ENCODE data around the gene INS.
A peak's percentile ranks its signal among the peaks of the same experiment; 100 is the strongest.

INS gene

GRCh38 chr11:2149864-2150847, 10.9 kb downstream of the INS start:
- H3K79me1 ChIP-seq (ENCODE audit: low read length), result no peaks in the 10 kb centered on the region
- no peaks in the 10 kb centered on the region for H3K36me3 ChIP-seq (ENCODE audit: control insufficient read depth, insufficient read depth, low read length)
- no peak overlapping the region for H4K8ac ChIP-seq (ENCODE audit: low read depth, low read length)
- no peak overlapping the region for H3K4me3 ChIP-seq (ENCODE audit: low read length)
- no peak overlapping the region for H2AK5ac ChIP-seq (ENCODE audit: low read length)
- H2BK5ac ChIP-seq (ENCODE audit: low read length), result no peak overlapping the region
- no peak overlapping the region for H3K23ac ChIP-seq (ENCODE audit: low read length)
- no peak overlapping the region for H3K4me2 ChIP-seq (ENCODE audit: low read length)
- no peak overlapping the region for H3K9ac ChIP-seq (ENCODE audit: low read length)
- no peak overlapping the region for H2BK15ac ChIP-seq (replicated peaks; ENCODE audit: low read depth)
- no peaks in the 10 kb centered on the region for H3K4me1 ChIP-seq (ENCODE audit: control insufficient read depth, low read depth, low read length)
- H3K27ac ChIP-seq (ENCODE audit: low read depth, low read length), result no peak overlapping the region
- no peaks in the 10 kb centered on the region for H3K79me2 ChIP-seq (ENCODE audit: control insufficient read depth, insufficient read depth, low read length)
- H4K5ac ChIP-seq (ENCODE audit: low read length), result no peak overlapping the region
- H3K56ac ChIP-seq (ENCODE audit: low read length), result no peak overlapping the region
- WGBS (ENCODE audit: extremely low coverage, insufficient coverage, low lambda C conversion rate), result no CpG with 5 or more reads among the region's 11 CpGs
- DNase-seq, result peak; percentile 80
- H3K4ac ChIP-seq (ENCODE audit: low read depth, low read length), result no peak overlapping the region
- peaks cover 37% of the 10 kb centered on the region for H3K27me3 ChIP-seq (ENCODE audit: insufficient read depth, low read length, poor library complexity)
- no peak overlapping the region for H3K18ac ChIP-seq (ENCODE audit: low read length)
- H2BK120ac ChIP-seq (ENCODE audit: low read depth, low read length), result no peak overlapping the region

- no peak overlapping the region for H2BK120ac ChIP-seq (ENCODE audit: low read depth, low read length)
- no peaks in the 10 kb centered on the region for H3K79me2 ChIP-seq (ENCODE audit: control insufficient read depth, insufficient read depth, low read length)
- H3K36me3 ChIP-seq (ENCODE audit: control insufficient read depth, insufficient read depth, low read length), result no peaks in the 10 kb centered on the region
- H3K9ac ChIP-seq (ENCODE audit: low read length), result no peak overlapping the region
- H3K4ac ChIP-seq (ENCODE audit: low read depth, low read length), result no peak overlapping the region
- H3K18ac ChIP-seq (ENCODE audit: low read length), result no peak overlapping the region
- H2BK5ac ChIP-seq (ENCODE audit: low read length), result no peak overlapping the region
- no peak overlapping the region for H2BK15ac ChIP-seq (replicated peaks; ENCODE audit: low read depth)
- H2AK5ac ChIP-seq (ENCODE audit: low read length), result no peak overlapping the region
- no peaks in the 10 kb centered on the region for H3K4me1 ChIP-seq (ENCODE audit: control insufficient read depth, low read depth, low read length)
- H3K4me2 ChIP-seq (ENCODE audit: low read length), result no peak overlapping the region
- no peak overlapping the region for H3K4me3 ChIP-seq (ENCODE audit: low read length)
- no peak overlapping the region for H3K23ac ChIP-seq (ENCODE audit: low read length)
- no peak overlapping the region for H4K8ac ChIP-seq (ENCODE audit: low read depth, low read length)
- H4K5ac ChIP-seq (ENCODE audit: low read length), result no peak overlapping the region
- H3K27ac ChIP-seq (ENCODE audit: low read depth, low read length), result no peak overlapping the region
- no peaks in the 10 kb centered on the region for H3K79me1 ChIP-seq (ENCODE audit: low read length)
- H3K27me3 ChIP-seq (ENCODE audit: insufficient read depth, low read length, poor library complexity), result peaks cover 44% of the 10 kb centered on the region
- no peak overlapping the region for H3K56ac ChIP-seq (ENCODE audit: low read length)
- WGBS (ENCODE audit: extremely low coverage, insufficient coverage, low lambda C conversion rate), result no CpG with 5 or more reads among the region's 8 CpGs
- no peak for DNase-seq
Observed at GRCh38 chr11:2149460-2149859, 11.5 kb downstream of the INS start.

DNA sequence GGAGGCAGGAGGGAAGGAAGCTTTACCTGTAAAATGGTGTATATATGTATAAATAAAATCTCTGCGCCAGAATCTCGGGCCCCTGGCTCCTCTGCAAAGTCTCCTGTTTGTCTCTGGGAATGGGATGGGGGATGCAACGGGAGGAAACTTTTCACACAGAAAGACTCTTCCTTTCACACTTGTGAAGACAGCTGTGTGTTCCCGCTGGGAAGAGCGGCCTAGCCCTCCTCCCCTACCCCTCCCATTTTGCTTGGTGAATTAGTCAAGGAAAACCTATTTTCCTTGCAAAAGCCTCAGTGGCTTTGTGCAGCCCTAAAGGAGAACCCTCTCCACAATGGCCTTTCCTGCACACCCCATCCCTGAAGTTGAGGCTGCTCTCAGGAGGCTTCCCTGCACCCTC, 12.4 kb downstream of the INS start:
- no CpG with 5 or more reads among the region's 5 CpGs for WGBS (ENCODE audit: extremely low coverage, insufficient coverage, low lambda C conversion rate)
- Histone ChIP-seq H3K4me3 (ENCODE audit: low read length) (no peak overlapping the region), H3K4me2 (ENCODE audit: low read length) (no peak overlapping the region), H3K36me3 (ENCODE audit: control insufficient read depth, insufficient read depth, low read length) (no peaks in the 10 kb centered on the region), H3K23ac (ENCODE audit: low read length) (no peak overlapping the region), H3K56ac (ENCODE audit: low read length) (no peak overlapping the region), H3K18ac (ENCODE audit: low read length) (no peak overlapping the region), H3K27ac (ENCODE audit: low read depth, low read length) (no peak overlapping the region), H2BK5ac (ENCODE audit: low read length) (no peak overlapping the region), H2BK120ac (ENCODE audit: low read depth, low read length) (no peak overlapping the region), H3K9ac (ENCODE audit: low read length) (no peak overlapping the region), H4K5ac (ENCODE audit: low read length) (no peak overlapping the region), H3K27me3 (ENCODE audit: insufficient read depth, low read length, poor library complexity) (peaks cover 52% of the 10 kb centered on the region), H3K79me1 (ENCODE audit: low read length) (no peaks in the 10 kb centered on the region), H2BK15ac (replicated peaks; ENCODE audit: low read depth) (no peak overlapping the region), H3K4me1 (ENCODE audit: control insufficient read depth, low read depth, low read length) (no peaks in the 10 kb centered on the region), H2AK5ac (ENCODE audit: low read length) (no peak overlapping the region), H3K4ac (ENCODE audit: low read depth, low read length) (no peak overlapping the region), H4K8ac (ENCODE audit: low read depth, low read length) (no peak overlapping the region), H3K79me2 (ENCODE audit: control insufficient read depth, insufficient read depth, low read length) (no peaks in the 10 kb centered on the region)
- DNase-seq, result no peak

- Histone ChIP-seq H3K4me2 (ENCODE audit: low read length) (no peak overlapping the region), H3K27me3 (ENCODE audit: insufficient read depth, low read length, poor library complexity) (peaks cover 64% of the 10 kb centered on the region), H3K4ac (ENCODE audit: low read depth, low read length) (no peak overlapping the region), H3K23ac (ENCODE audit: low read length) (no peak overlapping the region), H4K8ac (ENCODE audit: low read depth, low read length) (no peak overlapping the region), H3K79me1 (ENCODE audit: low read length) (no peaks in the 10 kb centered on the region), H3K27ac (ENCODE audit: low read depth, low read length) (no peak overlapping the region), H2AK5ac (ENCODE audit: low read length) (no peak overlapping the region), H3K4me1 (ENCODE audit: control insufficient read depth, low read depth, low read length) (no peaks in the 10 kb centered on the region), H3K4me3 (ENCODE audit: low read length) (no peak overlapping the region), H3K56ac (ENCODE audit: low read length) (no peak overlapping the region), H2BK120ac (ENCODE audit: low read depth, low read length) (no peak overlapping the region), H2BK5ac (ENCODE audit: low read length) (no peak overlapping the region), H4K5ac (ENCODE audit: low read length) (no peak overlapping the region), H3K36me3 (ENCODE audit: control insufficient read depth, insufficient read depth, low read length) (no peaks in the 10 kb centered on the region), H3K18ac (ENCODE audit: low read length) (no peak overlapping the region), H3K79me2 (ENCODE audit: control insufficient read depth, insufficient read depth, low read length) (no peaks in the 10 kb centered on the region), H3K9ac (ENCODE audit: low read length) (no peak overlapping the region), H2BK15ac (replicated peaks; ENCODE audit: low read depth) (no peak overlapping the region)
- no peak for DNase-seq
- WGBS (ENCODE audit: extremely low coverage, insufficient coverage, low lambda C conversion rate), result no CpG with 5 or more reads among the region's 11 CpGs
Observed at GRCh38 chr11:2147391-2147790, 13.6 kb downstream of the INS start.

GRCh38 chr11:2146051-2146450, 15.0 kb downstream of the INS start:
- no peak overlapping the region for H2BK15ac ChIP-seq (replicated peaks; ENCODE audit: low read depth)
- no peak overlapping the region for H3K18ac ChIP-seq (ENCODE audit: low read length)
- H3K27me3 ChIP-seq (ENCODE audit: insufficient read depth, low read length, poor library complexity), result peaks cover 77% of the 10 kb centered on the region

More at GRCh38 chr11:2146051-2146450, 15.0 kb downstream of the INS start:
- no peaks in the 10 kb centered on the region for H3K79me1 ChIP-seq (ENCODE audit: low read length)
- no peak overlapping the region for H3K4me2 ChIP-seq (ENCODE audit: low read length)
- H2BK120ac ChIP-seq (ENCODE audit: low read depth, low read length), result no peak overlapping the region
- no peaks in the 10 kb centered on the region for H3K79me2 ChIP-seq (ENCODE audit: control insufficient read depth, insufficient read depth, low read length)
- H3K4me3 ChIP-seq (ENCODE audit: low read length), result no peak overlapping the region
- H3K9ac ChIP-seq (ENCODE audit: low read length), result no peak overlapping the region
- no peak overlapping the region for H3K27ac ChIP-seq (ENCODE audit: low read depth, low read length)
- no peak overlapping the region for H4K5ac ChIP-seq (ENCODE audit: low read length)
- H3K4ac ChIP-seq (ENCODE audit: low read depth, low read length), result no peak overlapping the region
- no peak overlapping the region for H4K8ac ChIP-seq (ENCODE audit: low read depth, low read length)
- no peaks in the 10 kb centered on the region for H3K36me3 ChIP-seq (ENCODE audit: control insufficient read depth, insufficient read depth, low read length)
- H3K23ac ChIP-seq (ENCODE audit: low read length), result no peak overlapping the region
- no peak overlapping the region for H2AK5ac ChIP-seq (ENCODE audit: low read length)
- no peak for DNase-seq
- no peak overlapping the region for H3K56ac ChIP-seq (ENCODE audit: low read length)
- no CpG with 5 or more reads among the region's 19 CpGs for WGBS (ENCODE audit: extremely low coverage, insufficient coverage, low lambda C conversion rate)
- no peak overlapping the region for H2BK5ac ChIP-seq (ENCODE audit: low read length)
- no peaks in the 10 kb centered on the region for H3K4me1 ChIP-seq (ENCODE audit: control insufficient read depth, low read depth, low read length)
